ENCODE measurements around the gene KCNN2. TPM values are rescaled to one million over a fixed set of nuclear protein-coding genes. Genes with fewer than 3 reads are reported as not detected.

The KCNN2 gene
- polyA plus RNA-seq, 4 donors, result 0.18 to 0.19 TPM; not detected in 2

GRCh38 chr5:114355086-114355830 is 6.6 kb upstream of the KCNN2 start:
- Histone ChIP-seq H3K9me3 (ENCODE audit: control insufficient read depth in 2 of 2, insufficient read depth in 1 of 2, low read depth in 1 of 2, low read length in 1 of 2) (no peaks in the 10 kb centered on the region), H3K4me1 (ENCODE audit: control insufficient read depth in 3 of 3, insufficient read depth in 2 of 3, low read depth in 1 of 3, low read length in 2 of 3) (no peaks in the 10 kb centered on the region), H3K27me3 (ENCODE audit: control insufficient read depth in 3 of 3, insufficient read depth in 3 of 3, low read length in 3 of 3) (peaks cover 0 to 10% (median 3%) of the 10 kb centered on the region in 3 donors), H3K4me3 (ENCODE audit: low read depth in 1 of 3, low read length in 3 of 3) (no peak overlapping the region), H3K27ac (ENCODE audit: low read depth in 1 of 3, low read length in 2 of 3) (no peak overlapping the region), H3K36me3 (ENCODE audit: control insufficient read depth in 3 of 3, insufficient read depth in 2 of 3, low read depth in 1 of 3, low read length in 3 of 3) (no peaks in the 10 kb centered on the region)
- no peak for FAIRE-seq
- DNase-seq, result no peak
- 31 to 48% (median 32%) methylated on average over 5 of the region's 5 CpGs for WGBS, 3 donors

- Histone ChIP-seq H3K27me3 (ENCODE audit: control insufficient read depth in 3 of 3, insufficient read depth in 3 of 3, low read length in 3 of 3) (peaks cover 17 to 36% (median 26%) of the 10 kb centered on the region in 3 donors), H3K4me1 (ENCODE audit: control insufficient read depth in 3 of 3, insufficient read depth in 2 of 3, low read depth in 1 of 3, low read length in 2 of 3) (no peaks in the 10 kb centered on the region), H3K4me3 (ENCODE audit: low read depth in 1 of 3, low read length in 3 of 3) (no peak overlapping the region), H3K27ac (ENCODE audit: low read depth in 1 of 3, low read length in 2 of 3) (no peak overlapping the region), H3K9me3 (ENCODE audit: control insufficient read depth in 2 of 2, insufficient read depth in 1 of 2, low read depth in 1 of 2, low read length in 1 of 2) (no peaks in the 10 kb centered on the region), H3K36me3 (ENCODE audit: control insufficient read depth in 3 of 3, insufficient read depth in 2 of 3, low read depth in 1 of 3, low read length in 3 of 3) (no peaks in the 10 kb centered on the region)
- FAIRE-seq, result no peak
- no peak for DNase-seq
- whole genome bisulfite sequencing, 3 donors, result 61 to 76% (median 65%) methylated on average over 2 of the region's 2 CpGs
Measured at GRCh38 chr5:114358329-114358728, 3.5 kb upstream of the KCNN2 start.

GRCh38 chr5:114360357-114360756 is 1.5 kb upstream of the KCNN2 start:
- Histone ChIP-seq H3K9me3 (ENCODE audit: control insufficient read depth in 2 of 2, insufficient read depth in 1 of 2, low read depth in 1 of 2, low read length in 1 of 2) (no peaks in the 10 kb centered on the region), H3K36me3 (ENCODE audit: control insufficient read depth in 3 of 3, insufficient read depth in 2 of 3, low read depth in 1 of 3, low read length in 3 of 3) (no peaks in the 10 kb centered on the region), H3K27me3 (ENCODE audit: control insufficient read depth in 3 of 3, insufficient read depth in 3 of 3, low read length in 3 of 3) (peaks cover 24 to 45% (median 26%) of the 10 kb centered on the region in 3 donors), H3K27ac (ENCODE audit: low read depth in 1 of 3, low read length in 2 of 3) (no peak overlapping the region), H3K4me1 (ENCODE audit: control insufficient read depth in 3 of 3, insufficient read depth in 2 of 3, low read depth in 1 of 3, low read length in 2 of 3) (no peaks in the 10 kb centered on the region), H3K4me3 (ENCODE audit: low read depth in 1 of 3, low read length in 3 of 3) (peak overlapping the region in 1 of 3 donors; percentile 29)
- FAIRE-seq (no peak), DNase-seq (no peak)
- 6 to 8% (median 6%) methylated on average over 5 of the region's 5 CpGs for WGBS, 3 donors

- Histone ChIP-seq H3K9me3 (ENCODE audit: control insufficient read depth in 2 of 2, insufficient read depth in 1 of 2, low read depth in 1 of 2, low read length in 1 of 2) (no peaks in the 10 kb centered on the region), H3K27ac (ENCODE audit: low read depth in 1 of 3, low read length in 2 of 3) (peak overlapping the region in 1 of 3 donors; percentile 10), H3K36me3 (ENCODE audit: control insufficient read depth in 3 of 3, insufficient read depth in 2 of 3, low read depth in 1 of 3, low read length in 3 of 3) (no peaks in the 10 kb centered on the region), H3K4me1 (ENCODE audit: control insufficient read depth in 3 of 3, insufficient read depth in 2 of 3, low read depth in 1 of 3, low read length in 2 of 3) (no peaks in the 10 kb centered on the region), H3K27me3 (ENCODE audit: control insufficient read depth in 3 of 3, insufficient read depth in 3 of 3, low read length in 3 of 3) (peaks cover 24 to 45% (median 26%) of the 10 kb centered on the region in 3 donors), H3K4me3 (ENCODE audit: low read depth in 1 of 3, low read length in 3 of 3) (peak overlapping the region; percentile 14 to 48 (median 22))
- DNase-seq (peak in 1 of 2 donors; percentile 11), FAIRE-seq (no peak)
- WGBS, 3 donors, result 1 to 5% (median 4%) methylated on average over 66 to 78 of the region's 78 CpGs
Measured at GRCh38 chr5:114360816-114361723, 800 bp upstream of the KCNN2 start.

GRCh38 chr5:114362197-114362976 is 517 bp downstream of the KCNN2 start:
- no peaks in the 10 kb centered on the region for H3K36me3 ChIP-seq (ENCODE audit: control insufficient read depth in 3 of 3, insufficient read depth in 2 of 3, low read depth in 1 of 3, low read length in 3 of 3)
- WGBS, 3 donors, result 2 to 9% (median 5%) methylated on average over 71 to 87 of the region's 87 CpGs
- peak overlapping the region; percentile 2 to 48 (median 22) for H3K4me3 ChIP-seq (ENCODE audit: low read depth in 1 of 3, low read length in 3 of 3)
- DNase-seq (peak in 1 of 2 donors; percentile 22), FAIRE-seq (no peak)
- H3K4me1 ChIP-seq (ENCODE audit: control insufficient read depth in 3 of 3, insufficient read depth in 2 of 3, low read depth in 1 of 3, low read length in 2 of 3), result no peaks in the 10 kb centered on the region
- no peaks in the 10 kb centered on the region for H3K9me3 ChIP-seq (ENCODE audit: control insufficient read depth in 2 of 2, insufficient read depth in 1 of 2, low read depth in 1 of 2, low read length in 1 of 2)
- H3K27me3 ChIP-seq (ENCODE audit: control insufficient read depth in 3 of 3, insufficient read depth in 3 of 3, low read length in 3 of 3), result peaks cover 24 to 45% (median 26%) of the 10 kb centered on the region in 3 donors
- no peak overlapping the region for H3K27ac ChIP-seq (ENCODE audit: low read depth in 1 of 3, low read length in 2 of 3)

- no peak for FAIRE-seq
- 4 to 19% (median 16%) methylated on average over 61 to 62 of the region's 62 CpGs for WGBS, 3 donors
- Histone ChIP-seq H3K27me3 (ENCODE audit: control insufficient read depth in 3 of 3, insufficient read depth in 3 of 3, low read length in 3 of 3) (peaks cover 24 to 45% (median 26%) of the 10 kb centered on the region in 3 donors), H3K4me1 (ENCODE audit: control insufficient read depth in 3 of 3, insufficient read depth in 2 of 3, low read depth in 1 of 3, low read length in 2 of 3) (no peaks in the 10 kb centered on the region), H3K4me3 (ENCODE audit: low read depth in 1 of 3, low read length in 3 of 3) (peak overlapping the region in 2 of 3 donors; percentile 19 to 21), H3K36me3 (ENCODE audit: control insufficient read depth in 3 of 3, insufficient read depth in 2 of 3, low read depth in 1 of 3, low read length in 3 of 3) (no peaks in the 10 kb centered on the region), H3K9me3 (ENCODE audit: control insufficient read depth in 2 of 2, insufficient read depth in 1 of 2, low read depth in 1 of 2, low read length in 1 of 2) (no peaks in the 10 kb centered on the region), H3K27ac (ENCODE audit: low read depth in 1 of 3, low read length in 2 of 3) (no peak overlapping the region)
- DNase-seq, result peak in 1 of 2 donors; percentile 9
Measured at GRCh38 chr5:114362977-114363761, 1.3 kb downstream of the KCNN2 start.

- DNase-seq (no peak), FAIRE-seq (no peak)
- WGBS, 3 donors, result 5 to 10% (median 7%) methylated on average over 10 of the region's 10 CpGs
- Histone ChIP-seq H3K4me3 (ENCODE audit: low read depth in 1 of 3, low read length in 3 of 3) (no peak overlapping the region), H3K27me3 (ENCODE audit: control insufficient read depth in 3 of 3, insufficient read depth in 3 of 3, low read length in 3 of 3) (peaks cover 24 to 45% (median 26%) of the 10 kb centered on the region in 3 donors), H3K27ac (ENCODE audit: low read depth in 1 of 3, low read length in 2 of 3) (no peak overlapping the region), H3K4me1 (ENCODE audit: control insufficient read depth in 3 of 3, insufficient read depth in 2 of 3, low read depth in 1 of 3, low read length in 2 of 3) (no peaks in the 10 kb centered on the region), H3K9me3 (ENCODE audit: control insufficient read depth in 2 of 2, insufficient read depth in 1 of 2, low read depth in 1 of 2, low read length in 1 of 2) (no peaks in the 10 kb centered on the region), H3K36me3 (ENCODE audit: control insufficient read depth in 3 of 3, insufficient read depth in 2 of 3, low read depth in 1 of 3, low read length in 3 of 3) (no peaks in the 10 kb centered on the region)
Measured at GRCh38 chr5:114363837-114364236, 2.0 kb downstream of the KCNN2 start.

Data from small intestine (tissue), 7 donors.